ENCODE measurements around the gene CDH2. TPM values are rescaled to one million over a fixed set of nuclear protein-coding genes. Genes with fewer than 3 reads are reported as not detected.

Gene CDH2
- polyA plus RNA-seq, 1 donor (not counting 4 experiments of a cell fraction or from before 2014, with no cell fraction given): 0.46 TPM

- peaks cover 14% of the 10 kb centered on the region for H3K27me3 ChIP-seq (ENCODE audit: control insufficient read depth, extremely low read depth, insufficient read depth, low read length)
- DNase-seq (ENCODE audit: low read depth, low spot score) (no peak), FAIRE-seq (no peak)
- H3K4me2 ChIP-seq (ENCODE audit: control insufficient read depth, extremely low read depth, insufficient read depth, low read depth, low read length): no peak overlapping the region
- no peaks in the 10 kb centered on the region for H3K36me3 ChIP-seq (ENCODE audit: control insufficient read depth in 2 of 2, extremely low read depth in 1 of 2, insufficient read depth in 2 of 2, low read length in 2 of 2)
- H3K4me1 ChIP-seq (ENCODE audit: control insufficient read depth, extremely low read depth, insufficient read depth, low read length): no peaks in the 10 kb centered on the region
- no peak overlapping the region for H3K4me3 ChIP-seq (ENCODE audit: control insufficient read depth in 2 of 3, extremely low read depth in 1 of 3, insufficient read depth in 2 of 3, low read depth in 1 of 3, low read length in 3 of 3)
- no peak overlapping the region for H2AFZ ChIP-seq (ENCODE audit: control insufficient read depth, low read length)
- no peaks in the 10 kb centered on the region for H3K79me2 ChIP-seq (ENCODE audit: control insufficient read depth, insufficient read depth, low read length)
- no peak for TF ChIP-seq CTCF (optimal IDR thresholded peaks at IDR 0.05 in 1 of 3, IDR thresholded peaks at IDR 0.05 in 1 of 3, conservative IDR thresholded peaks at IDR 0.05 in 1 of 3; ENCODE audit: extremely low read depth in 1 of 3, insufficient read depth in 2 of 3, low read length in 3 of 3)
- TF ChIP-seq EZH2 (IDR thresholded peaks at IDR 0.05; ENCODE audit: low read length): no peak
- no peak overlapping the region for H3K9ac ChIP-seq (ENCODE audit: control insufficient read depth, extremely low read depth, insufficient read depth, low read length)
- no peaks in the 10 kb centered on the region for H4K20me1 ChIP-seq (ENCODE audit: control insufficient read depth, extremely low read depth, insufficient read depth, low read length)
- no peaks in the 10 kb centered on the region for H3K9me3 ChIP-seq (ENCODE audit: control insufficient read depth, low read depth, low read length)
- dilution Hi-C loops (cut with MboI; ENCODE audit: extremely low pct_ligation_motif_present, low sequenced_read_pairs): no loop called here
- H3K27ac ChIP-seq (ENCODE audit: control insufficient read depth, insufficient read depth, low read length): no peak overlapping the region
- H3K9me1 ChIP-seq (ENCODE audit: control insufficient read depth, extremely low read depth, insufficient read depth, low read length): no peaks in the 10 kb centered on the region
Observed at GRCh38 chr18:28183418-28184078, 6.6 kb upstream of the CDH2 start.

GRCh38 chr18:28181616-28182015 lies 4.7 kb upstream of the CDH2 start:
- no peak for TF ChIP-seq EZH2 (IDR thresholded peaks at IDR 0.05; ENCODE audit: low read length)
- TF ChIP-seq CTCF (optimal IDR thresholded peaks at IDR 0.05 in 1 of 3, IDR thresholded peaks at IDR 0.05 in 1 of 3, conservative IDR thresholded peaks at IDR 0.05 in 1 of 3; ENCODE audit: extremely low read depth in 1 of 3, insufficient read depth in 2 of 3, low read length in 3 of 3): no peak
- Histone ChIP-seq H3K9me1 (ENCODE audit: control insufficient read depth, extremely low read depth, insufficient read depth, low read length) (no peaks in the 10 kb centered on the region), H3K79me2 (ENCODE audit: control insufficient read depth, insufficient read depth, low read length) (no peaks in the 10 kb centered on the region), H4K20me1 (ENCODE audit: control insufficient read depth, extremely low read depth, insufficient read depth, low read length) (no peaks in the 10 kb centered on the region), H2AFZ (ENCODE audit: control insufficient read depth, low read length) (no peak overlapping the region), H3K4me3 (ENCODE audit: control insufficient read depth in 2 of 3, extremely low read depth in 1 of 3, insufficient read depth in 2 of 3, low read depth in 1 of 3, low read length in 3 of 3) (no peak overlapping the region), H3K27me3 (ENCODE audit: control insufficient read depth, extremely low read depth, insufficient read depth, low read length) (peaks cover 25% of the 10 kb centered on the region), H3K27ac (ENCODE audit: control insufficient read depth, insufficient read depth, low read length) (no peak overlapping the region), H3K4me2 (ENCODE audit: control insufficient read depth, extremely low read depth, insufficient read depth, low read depth, low read length) (no peak overlapping the region), H3K9me3 (ENCODE audit: control insufficient read depth, low read depth, low read length) (no peaks in the 10 kb centered on the region), H3K4me1 (ENCODE audit: control insufficient read depth, extremely low read depth, insufficient read depth, low read length) (no peaks in the 10 kb centered on the region), H3K36me3 (ENCODE audit: control insufficient read depth in 2 of 2, extremely low read depth in 1 of 2, insufficient read depth in 2 of 2, low read length in 2 of 2) (no peaks in the 10 kb centered on the region), H3K9ac (ENCODE audit: control insufficient read depth, extremely low read depth, insufficient read depth, low read length) (no peak overlapping the region)
- FAIRE-seq (no peak), DNase-seq (ENCODE audit: low read depth, low spot score) (no peak)
- dilution Hi-C loops (cut with MboI; ENCODE audit: extremely low pct_ligation_motif_present, low sequenced_read_pairs): no loop called here

Measured in keratinocyte (primary cell).